HEK293 (cell line): ENCODE results near the gene MRPS18A.
A peak's percentile ranks its signal among the peaks of the same experiment; 100 is the strongest.

Source experiments
- FEZF1 ChIP-seq: fragments of 450-650 bp; formaldehyde crosslinking; IDR thresholded peaks from 2 replicates; pipeline ENCODE4 v1.5.1; 2016; ENCODE audit warnings: missing biosample characterization, missing genetic modification characterization
- GLI4 ChIP-seq: fragments of 450-650 bp; formaldehyde crosslinking; IDR thresholded peaks from 2 replicates; pipeline ENCODE4 v1.5.1; 2016; ENCODE audit warnings: missing biosample characterization, missing genetic modification characterization
- IKZF3 ChIP-seq: fragments of 450-650 bp; IDR thresholded peaks from 2 replicates; pipeline ENCODE4 v1.5.0; 2018; ENCODE audit warnings: missing biosample characterization, mild to moderate bottlenecking, missing genetic modification characterization, moderate library complexity
- KLF16 ChIP-seq: fragments of 450-650 bp; formaldehyde crosslinking; IDR thresholded peaks from 2 replicates; pipeline ENCODE4 v1.5.1; 2017; ENCODE audit warnings: missing biosample characterization, missing genetic modification characterization
- KLF8 ChIP-seq: fragments of 450-650 bp; formaldehyde crosslinking; IDR thresholded peaks from 2 replicates; pipeline ENCODE4 v1.5.1; 2016; ENCODE audit warnings: missing biosample characterization, missing genetic modification characterization
- OVOL3 ChIP-seq: fragments of 450-650 bp; formaldehyde crosslinking; IDR thresholded peaks from 2 replicates; pipeline ENCODE4 v1.5.1; 2016; ENCODE audit warnings: missing biosample characterization, missing genetic modification characterization
- PATZ1 ChIP-seq: fragments of 450-650 bp; formaldehyde crosslinking; IDR thresholded peaks from 2 replicates; pipeline ENCODE4 v1.5.1; 2016; ENCODE audit warnings: missing biosample characterization, missing genetic modification characterization
- PRDM6 ChIP-seq: fragments of 450-650 bp; formaldehyde crosslinking; IDR thresholded peaks from 2 replicates; pipeline ENCODE4 v1.5.1; 2017; ENCODE audit warnings: missing biosample characterization, missing genetic modification characterization
- RBAK ChIP-seq: fragments of 450-650 bp; formaldehyde crosslinking; IDR thresholded peaks from 2 replicates; pipeline ENCODE4 v1.5.1; 2016; ENCODE audit warnings: missing biosample characterization, missing genetic modification characterization
- REPIN1 ChIP-seq: fragments of 450-650 bp; formaldehyde crosslinking; IDR thresholded peaks from 2 replicates; pipeline ENCODE4 v1.5.1; 2017; ENCODE audit warnings: missing biosample characterization, missing genetic modification characterization, low read depth
- SCRT2 ChIP-seq: fragments of 450-650 bp; formaldehyde crosslinking; IDR thresholded peaks from 2 replicates; pipeline ENCODE4 v1.5.1; 2016; ENCODE audit warnings: missing biosample characterization, missing genetic modification characterization
- ZBTB17 ChIP-seq: fragments of 450-650 bp; formaldehyde crosslinking; IDR thresholded peaks from 2 replicates; pipeline ENCODE4 v1.5.1; 2016; ENCODE audit warnings: missing biosample characterization, missing genetic modification characterization
- ZBTB26 ChIP-seq: fragments of 450-650 bp; formaldehyde crosslinking; optimal IDR thresholded peaks from 2 replicates; pipeline ENCODE3; 2016; ENCODE audit warnings: missing biosample characterization, mild to moderate bottlenecking, missing genetic modification characterization
- ZFP37 ChIP-seq: fragments of 450-650 bp; formaldehyde crosslinking; IDR thresholded peaks from 2 replicates; pipeline ENCODE4 v1.5.1; 2016; ENCODE audit warnings: missing biosample characterization, missing genetic modification characterization
- ZNF121 ChIP-seq: fragments of 450-650 bp; formaldehyde crosslinking; IDR thresholded peaks from 2 replicates; pipeline ENCODE4 v1.5.1; 2016; ENCODE audit warnings: missing biosample characterization, missing genetic modification characterization
- ZNF169 ChIP-seq: fragments of 450-650 bp; formaldehyde crosslinking; IDR thresholded peaks from 2 replicates; pipeline ENCODE4 v1.5.1; 2016; ENCODE audit warnings: missing biosample characterization, missing genetic modification characterization
- ZNF19 ChIP-seq: fragments of 450-650 bp; formaldehyde crosslinking; IDR thresholded peaks from 2 replicates; pipeline ENCODE4; 2016; ENCODE audit warnings: missing biosample characterization, missing genetic modification characterization, low read depth
- ZNF223 ChIP-seq: fragments of 450-650 bp; formaldehyde crosslinking; IDR thresholded peaks from 2 replicates; pipeline ENCODE4 v1.5.1; 2016; ENCODE audit warnings: missing biosample characterization, missing genetic modification characterization
- ZNF248 ChIP-seq: fragments of 450-650 bp; formaldehyde crosslinking; IDR thresholded peaks from 2 replicates; pipeline ENCODE4 v1.5.1; 2017; ENCODE audit warnings: missing biosample characterization, missing genetic modification characterization
- ZNF274 ChIP-seq, 2 experiments: fragments of 200-500 bp in 1 of 2; fragments of 450-650 bp in 1 of 2; sonication (Bioruptor generic) in 1 of 2; formaldehyde crosslinking in 1 of 2; IDR thresholded peaks; 2 replicates each; pipeline versions ENCODE4 v1.5.1 to v1.6.1; 2014 to 2016; ENCODE audit warnings: borderline replicate concordance in 1 of 2, inconsistent platforms in 1 of 2, low read length in 1 of 2, missing biosample characterization in 1 of 2, missing genetic modification characterization in 1 of 2
- ZNF280C ChIP-seq: fragments of 450-650 bp; formaldehyde crosslinking; IDR thresholded peaks from 2 replicates; pipeline ENCODE4 v1.5.1; 2016; ENCODE audit warnings: missing biosample characterization, missing genetic modification characterization
- ZNF350 ChIP-seq: fragments of 450-650 bp; formaldehyde crosslinking; IDR thresholded peaks from 2 replicates; pipeline ENCODE4 v1.5.0; 2017; ENCODE audit warnings: missing biosample characterization, mild to moderate bottlenecking, missing genetic modification characterization
- ZNF366 ChIP-seq: fragments of 450-650 bp; formaldehyde crosslinking; conservative IDR thresholded peaks from 2 replicates; pipeline ENCODE4 v1.5.1; 2016; ENCODE audit warnings: missing biosample characterization, missing genetic modification characterization
- ZNF513 ChIP-seq: fragments of 450-650 bp; IDR thresholded peaks from 2 replicates; pipeline ENCODE4 v1.5.1; 2018; ENCODE audit warnings: missing biosample characterization, missing genetic modification characterization
- ZNF548 ChIP-seq: fragments of 450-650 bp; formaldehyde crosslinking; IDR thresholded peaks from 2 replicates; pipeline ENCODE4 v1.5.1; 2016; ENCODE audit warnings: missing biosample characterization, missing genetic modification characterization
- ZNF670 ChIP-seq: fragments of 450-650 bp; formaldehyde crosslinking; IDR thresholded peaks from 2 replicates; pipeline ENCODE4 v1.5.1; 2016; ENCODE audit warnings: missing biosample characterization, missing genetic modification characterization, low read depth
- ZNF677 ChIP-seq: fragments of 450-650 bp; IDR thresholded peaks from 2 replicates; pipeline ENCODE4 v1.5.0; 2018; ENCODE audit warnings: missing biosample characterization, mild to moderate bottlenecking, missing genetic modification characterization, moderate library complexity
- ZNF701 ChIP-seq: fragments of 450-650 bp; formaldehyde crosslinking; IDR thresholded peaks from 2 replicates; pipeline ENCODE4 v1.5.1; 2016; ENCODE audit warnings: missing biosample characterization, missing genetic modification characterization
- ZNF768 ChIP-seq: fragments of 450-650 bp; formaldehyde crosslinking; IDR thresholded peaks from 2 replicates; pipeline ENCODE4 v1.5.1; 2018; ENCODE audit warnings: missing biosample characterization, mild to moderate bottlenecking, missing genetic modification characterization
- ZNF837 ChIP-seq: fragments of 450-650 bp; formaldehyde crosslinking; IDR thresholded peaks from 2 replicates; pipeline ENCODE4 v1.5.1; 2016; ENCODE audit warnings: missing biosample characterization, missing genetic modification characterization
- ZSCAN23 ChIP-seq: fragments of 450-650 bp; formaldehyde crosslinking; IDR thresholded peaks from 2 replicates; pipeline ENCODE4 v1.5.1; 2016; ENCODE audit warnings: missing biosample characterization, missing genetic modification characterization

The MRPS18A gene

GRCh38 chr6:43635387-43636307, 51.9 kb downstream of the MRPS18A start, which contains the start of gene MAD2L1BP (continued):
- TF ChIP-seq ZNF350 (tag by site-specific recombination) (no peak), RBAK (tag by site-specific recombination) (no peak), ZNF223 (no peak), ZNF513 (tag by site-specific recombination) (no peak), ZNF248 (tag by site-specific recombination) (no peak), IKZF3 (peak; percentile 82), GLI4 (tag by site-specific recombination) (no peak), PATZ1 (peak; percentile 38; the same call in 1 of the 2 replicates), ZNF169 (tag by site-specific recombination) (no peak), ZNF677 (tag by site-specific recombination) (no peak), ZSCAN23 (tag by site-specific recombination) (0 out of 2 replicates have a peak, but pooled peaks have one; percentile 60), ZNF768 (tag by site-specific recombination) (no peak), ZBTB26 (peak; percentile 70), ZFP37 (tag by site-specific recombination) (0 out of 2 replicates have a peak, but pooled peaks have one; percentile 24), SCRT2 (tag by site-specific recombination) (peak; percentile 20; the same call in 1 of the 2 replicates), ZNF121 (tag by site-specific recombination) (no peak), ZNF837 (tag by site-specific recombination) (no peak), ZNF701 (tag by site-specific recombination) (no peak), ZBTB17 (tag by site-specific recombination) (peak; percentile 56), PRDM6 (tag by site-specific recombination) (no peak), ZNF670 (tag by site-specific recombination) (no peak), ZNF366 (tag by site-specific recombination) (peak; percentile 45; the same call in 1 of the 2 replicates), REPIN1 (tag by site-specific recombination) (no peak), KLF16 (tag by site-specific recombination) (no peak; the same call in 1 of the 2 replicates), ZNF548 (no peak), KLF8 (tag by site-specific recombination) (peak; percentile 74; the same call in 1 of the 2 replicates), ZNF280C (tag by site-specific recombination) (no peak), ZNF19 (no peak), ZNF274 (IDR thresholded peaks at IDR 0.05; ENCODE audit: low read length) (no peak), ZNF274 (tag by site-specific recombination; IDR thresholded peaks at IDR 0.05; ENCODE audit: borderline replicate concordance) (no peak), FEZF1 (tag by site-specific recombination) (0 out of 2 replicates have a peak, but pooled peaks have one; percentile 21), OVOL3 (no peak)
